CD8-positive, alpha-beta memory T cell (primary cell): ENCODE measurements around the gene GLYATL3. TPM values are rescaled to one million over a fixed set of nuclear protein-coding genes. Genes with fewer than 3 reads are reported as not detected.
A peak's percentile ranks its signal among the peaks of the same experiment; 100 is the strongest.
"Not testable (repeated sequence)": the region's sequence is repeated elsewhere in the genome, so short reads cannot be mapped to it uniquely, and the experiment has no call there.

Experiments
- CTCF ChIA-PET: fragments of 350-600 bp; sonication (Branson Sonifier 250); formaldehyde crosslinking; loops from one replicate; lab custom pipeline; 2021; ENCODE audit warnings: antibody characterized with exemption; lab: Charles Lee
- POLR2A ChIA-PET: fragments of 350-600 bp; sonication (Branson Sonifier 250); formaldehyde crosslinking; loops from one replicate; lab custom pipeline; 2021; ENCODE audit warnings: antibody characterized with exemption; lab: Charles Lee
- DNase-seq, 5 donors: peaks; one replicate each; pipeline versions ENCODE4 v3.0.0 to v3.0.0-alpha.2; 2020 to 2022; ENCODE audit warnings: mixed read lengths in 1 of 5
- H3K27ac ChIP-seq: one replicate; pipeline ENCODE4 v1.7.0; 2013; ENCODE audit warnings: low read depth, mild to moderate bottlenecking, low read length, moderate library complexity
- H3K27me3 ChIP-seq: 2 replicates; pipeline ENCODE4 v1.7.0; 2013; ENCODE audit warnings: low read length, mild to moderate bottlenecking; ENCODE audit not compliant: insufficient read depth, poor library complexity, severe bottlenecking
- H3K36me3 ChIP-seq: 2 replicates; pipeline ENCODE4 v1.7.0; 2013; ENCODE audit warnings: mild to moderate bottlenecking, low read length, moderate library complexity; ENCODE audit not compliant: insufficient read depth
- H3K4me1 ChIP-seq: 2 replicates; pipeline ENCODE4 v1.7.0; 2013; ENCODE audit warnings: mild to moderate bottlenecking, low read length, moderate library complexity; ENCODE audit not compliant: insufficient read depth
- H3K4me3 ChIP-seq: 2 replicates; pipeline ENCODE4 v1.7.0; 2013; ENCODE audit warnings: mild to moderate bottlenecking, low read length
- H3K9me3 ChIP-seq: 2 replicates; pipeline ENCODE4 v1.7.0; 2013; ENCODE audit warnings: mild to moderate bottlenecking, low read length
- H3K27ac Mint-ChIP-seq, 8 donors: one replicate each; pipeline ENCODE4 v1.8.0; 2020 to 2021; ENCODE audit warnings: mixed read lengths in 8 of 8, mild to moderate bottlenecking in 6 of 8, inconsistent platforms in 3 of 8, moderate library complexity in 3 of 8
- H3K27me3 Mint-ChIP-seq, 2 donors: one replicate each; pipeline ENCODE4 v1.8.0; 2020 to 2021; ENCODE audit warnings: mixed read lengths in 2 of 2, mild to moderate bottlenecking in 1 of 2, moderate library complexity in 1 of 2
- H3K36me3 Mint-ChIP-seq, 3 donors: one replicate each; pipeline ENCODE4 v1.8.0; 2020 to 2021; ENCODE audit warnings: mixed read lengths in 3 of 3, inconsistent platforms in 1 of 3, mild to moderate bottlenecking in 1 of 3
- H3K4me1 Mint-ChIP-seq, 3 donors: one replicate each; pipeline ENCODE4 v1.8.0; 2020 to 2021; ENCODE audit warnings: mixed read lengths in 3 of 3, inconsistent platforms in 1 of 3, mild to moderate bottlenecking in 1 of 3
- H3K4me3 Mint-ChIP-seq, 7 donors: one replicate each; pipeline ENCODE4 v1.8.0; 2020 to 2021; ENCODE audit warnings: mixed read lengths in 7 of 7, mild to moderate bottlenecking in 6 of 7, moderate library complexity in 4 of 7, inconsistent platforms in 2 of 7
- H3K9me3 Mint-ChIP-seq, 5 donors: one replicate each; pipeline ENCODE4 v1.8.0; 2020 to 2022; ENCODE audit warnings: mixed read lengths in 5 of 5, mild to moderate bottlenecking in 3 of 5, moderate library complexity in 2 of 5, inconsistent platforms in 1 of 5
- polyA plus RNA-seq: library from polyadenylated mRNA; unstranded; fragments of 300-500 nt; fragmentation: Illumina TruSeq; gene quantifications from one replicate; pipeline ENCODE4 v1.2.3, GENCODE V29; 2021
- total RNA-seq, 2 experiments: library from RNA; stranded (reverse); gene quantifications; one replicate each; pipeline ENCODE4 v1.2.3, GENCODE V29; 2021

The GLYATL3 gene
- total and polyA plus RNA-seq, 3 experiments from 2014 or later, result not detected

- no peak for DNase-seq
- Mint-ChIP-seq H3K4me3 (peak overlapping the region; percentile 91 to 98 (median 95)), H3K36me3 (peaks cover 0 to 14% (median 0%) of the 10 kb centered on the region in 3 donors), H3K9me3 (no peaks in the 10 kb centered on the region), H3K27ac (peak overlapping the region; percentile 71 to 100 (median 97)), H3K4me1 (peaks cover 38 to 60% (median 50%) of the 10 kb centered on the region in 3 donors), H3K27me3 (peaks cover 0 to 1% of the 10 kb centered on the region in 2 donors)
- Histone ChIP-seq H3K27ac (peak overlapping the region; percentile 91), H3K4me3 (peak overlapping the region; percentile 91), H3K9me3 (no peaks in the 10 kb centered on the region), H3K27me3 (no peaks in the 10 kb centered on the region), H3K4me1 (peaks cover 11% of the 10 kb centered on the region), H3K36me3 (peaks cover 3% of the 10 kb centered on the region)
- CTCF ChIA-PET, result no interaction called here
- POLR2A ChIA-PET, result no interaction called here
Measured at GRCh38 chr6:49463612-49463967, 36.1 kb upstream of the GLYATL3 start.

- Histone ChIP-seq H3K9me3 (no peaks in the 10 kb centered on the region), H3K27ac (no peak overlapping the region), H3K36me3 (no peaks in the 10 kb centered on the region), H3K4me1 (peaks cover 11% of the 10 kb centered on the region), H3K27me3 (no peaks in the 10 kb centered on the region), H3K4me3 (no peak overlapping the region)
- POLR2A ChIA-PET, result no interaction called here
- DNase-seq, result no peak
- peaks cover 0 to 13% (median 0%) of the 10 kb centered on the region in 3 donors for H3K36me3 Mint-ChIP-seq
- no peaks in the 10 kb centered on the region for H3K9me3 Mint-ChIP-seq
- peak overlapping the region in 4 of 8 donors; percentile 8 to 58 (median 35) for H3K27ac Mint-ChIP-seq
- peaks cover 40 to 60% (median 50%) of the 10 kb centered on the region in 3 donors for H3K4me1 Mint-ChIP-seq
- CTCF ChIA-PET, result no interaction called here
- peaks cover 0 to 1% of the 10 kb centered on the region in 2 donors for H3K27me3 Mint-ChIP-seq
- H3K4me3 Mint-ChIP-seq, result peak overlapping the region in 6 of 7 donors; percentile 47 to 91 (median 56)
Measured at GRCh38 chr6:49464691-49465090, 35.0 kb upstream of the GLYATL3 start.

DNA sequence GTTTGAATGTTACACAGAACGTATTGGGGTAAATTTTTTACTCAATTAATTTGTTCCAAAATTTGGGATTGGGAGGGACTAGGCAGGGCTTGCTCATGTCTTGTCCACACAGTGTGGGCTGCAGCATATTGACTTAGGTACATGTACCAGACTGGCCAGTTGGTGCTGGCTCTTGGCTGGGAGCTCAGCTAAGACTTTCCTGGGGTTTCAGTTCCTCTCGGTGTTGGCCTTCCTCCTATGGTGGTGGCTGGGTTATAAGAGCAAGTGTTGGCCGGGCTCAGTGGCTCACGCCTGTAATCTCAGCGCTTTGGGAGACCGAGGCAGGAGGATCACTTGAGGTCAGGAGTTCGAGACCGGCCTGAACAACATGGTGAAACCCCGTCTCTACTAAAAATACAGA, 31.7 kb upstream of the GLYATL3 start:
- H3K4me1 ChIP-seq, result no peaks in the 10 kb centered on the region
- Mint-ChIP-seq H3K9me3 (no peaks in the 10 kb centered on the region), H3K36me3 (peaks cover 2 to 30% (median 2%) of the 10 kb centered on the region in 3 donors), H3K4me1 (peaks cover 22 to 31% (median 30%) of the 10 kb centered on the region in 3 donors), H3K27me3 (peaks cover 0 to under 1% of the 10 kb centered on the region in 2 donors), H3K4me3 (peak overlapping the region in 1 of 7 donors; percentile 16), H3K27ac (no peak overlapping the region)
- peaks cover 4% of the 10 kb centered on the region for H3K36me3 ChIP-seq
- no peak overlapping the region for H3K4me3 ChIP-seq
- POLR2A ChIA-PET, result no interaction called here
- CTCF ChIA-PET, result no interaction called here
- H3K27me3 ChIP-seq, result no peaks in the 10 kb centered on the region
- DNase-seq, result no peak
- H3K27ac ChIP-seq, result no peak overlapping the region
- H3K9me3 ChIP-seq, result no peaks in the 10 kb centered on the region

DNA sequence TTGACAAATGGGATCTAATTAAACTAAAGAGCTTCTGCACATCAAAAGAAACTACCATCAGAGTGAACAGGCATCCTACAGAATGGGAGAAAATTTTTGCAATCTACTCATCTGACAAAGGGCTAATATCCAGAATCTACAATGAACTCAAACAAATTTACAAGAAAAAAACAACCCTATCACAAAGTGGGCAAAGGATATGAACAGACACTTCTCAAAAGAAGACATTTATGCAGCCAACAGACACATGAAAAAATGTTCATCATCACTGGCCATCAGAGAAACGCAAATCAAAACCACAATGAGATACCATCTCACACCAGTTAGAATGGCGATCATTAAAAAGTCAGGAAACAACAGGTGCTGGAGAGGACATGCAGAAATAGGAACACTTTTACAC, 23.2 kb upstream of the GLYATL3 start:
- POLR2A ChIA-PET, H3K9me3 Mint-ChIP-seq, DNase-seq, H3K27ac ChIP-seq, CTCF ChIA-PET, H3K27me3 Mint-ChIP-seq, H3K27me3 ChIP-seq, H3K36me3 ChIP-seq, H3K4me1 Mint-ChIP-seq, H3K4me3 ChIP-seq, H3K4me3 Mint-ChIP-seq, H3K4me1 ChIP-seq, H3K9me3 ChIP-seq: not testable (repeated sequence)
- H3K27ac Mint-ChIP-seq, result peak overlapping the region in 1 of 8 donors; percentile 19
- peaks cover 16 to 44% (median 33%) of the 10 kb centered on the region in 3 donors for H3K36me3 Mint-ChIP-seq

DNA sequence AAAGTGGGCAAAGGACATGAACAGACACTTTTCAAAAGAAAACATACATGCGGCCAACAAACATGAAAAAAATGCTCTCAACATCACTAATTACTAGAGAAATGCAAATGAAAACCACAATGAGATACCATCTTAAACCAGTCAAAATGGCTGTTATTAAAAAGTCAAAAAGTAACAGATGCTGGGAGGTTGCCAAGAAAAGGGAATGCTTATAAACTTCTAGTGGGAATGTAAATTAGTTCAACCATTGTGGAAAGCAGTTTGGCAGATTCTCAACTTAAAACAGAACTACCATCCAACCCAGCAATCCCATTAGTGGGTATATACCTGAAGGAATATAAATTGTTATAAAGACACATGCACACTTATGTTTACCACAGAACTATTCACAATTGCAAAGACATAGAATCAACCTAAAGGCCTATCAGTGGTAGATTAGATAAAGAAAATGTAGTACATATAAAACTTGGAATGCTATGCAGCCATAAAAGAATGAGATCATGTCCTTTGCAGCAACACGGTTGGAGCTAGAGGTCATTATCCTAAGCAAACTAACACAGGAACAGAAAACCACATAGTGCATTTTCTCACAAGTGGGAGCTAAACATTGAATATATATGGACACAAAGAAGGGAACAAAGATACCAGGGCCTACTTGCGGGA, 20.3 kb upstream of the GLYATL3 start:
- peaks cover 11 to 28% (median 22%) of the 10 kb centered on the region in 3 donors for H3K36me3 Mint-ChIP-seq

GRCh38 chr6:49481846-49482245, 17.9 kb upstream of the GLYATL3 start:
- CTCF ChIA-PET, result not testable (repeated sequence)

More for the DNA sequence above, 20.3 kb upstream of the GLYATL3 start:
- no peak overlapping the region for H3K27ac Mint-ChIP-seq
- CTCF ChIA-PET, result no interaction called here
- Histone ChIP-seq H3K36me3 (no peaks in the 10 kb centered on the region), H3K9me3 (no peaks in the 10 kb centered on the region), H3K4me3 (no peak overlapping the region), H3K27me3 (no peaks in the 10 kb centered on the region), H3K4me1 (no peaks in the 10 kb centered on the region), H3K27ac (no peak overlapping the region)
- H3K9me3 Mint-ChIP-seq, result peaks cover 0 to 2% (median 0%) of the 10 kb centered on the region in 5 donors
- no peaks in the 10 kb centered on the region for H3K27me3 Mint-ChIP-seq
- no peak for DNase-seq
- H3K4me1 Mint-ChIP-seq, result no peaks in the 10 kb centered on the region
- POLR2A ChIA-PET, result no interaction called here
- H3K4me3 Mint-ChIP-seq, result no peak overlapping the region

GRCh38 chr6:49483380-49483779, 16.3 kb upstream of the GLYATL3 start:
- H3K9me3 Mint-ChIP-seq, H3K27ac Mint-ChIP-seq, H3K27me3 ChIP-seq, H3K9me3 ChIP-seq, H3K4me3 Mint-ChIP-seq, H3K4me3 ChIP-seq, H3K36me3 ChIP-seq, H3K4me1 ChIP-seq, H3K27me3 Mint-ChIP-seq, DNase-seq, H3K4me1 Mint-ChIP-seq, H3K27ac ChIP-seq, POLR2A ChIA-PET: not testable (repeated sequence)
- peaks cover 13 to 31% (median 14%) of the 10 kb centered on the region in 3 donors for H3K36me3 Mint-ChIP-seq
- CTCF ChIA-PET, result interaction anchor here (0.9 kb wide), 1 partner anchor 11 kb away, joined by 3 read pairs; no protein-coding TSS in a partner anchor

More at GRCh38 chr6:49481846-49482245, 17.9 kb upstream of the GLYATL3 start:
- H3K27me3 Mint-ChIP-seq, H3K4me3 Mint-ChIP-seq, H3K4me1 Mint-ChIP-seq, H3K4me3 ChIP-seq, H3K9me3 Mint-ChIP-seq, POLR2A ChIA-PET, H3K36me3 ChIP-seq, H3K27ac Mint-ChIP-seq, H3K27ac ChIP-seq, H3K27me3 ChIP-seq, H3K9me3 ChIP-seq, DNase-seq, H3K4me1 ChIP-seq: not testable (repeated sequence)
- peaks cover 13 to 24% (median 13%) of the 10 kb centered on the region in 3 donors for H3K36me3 Mint-ChIP-seq

DNA sequence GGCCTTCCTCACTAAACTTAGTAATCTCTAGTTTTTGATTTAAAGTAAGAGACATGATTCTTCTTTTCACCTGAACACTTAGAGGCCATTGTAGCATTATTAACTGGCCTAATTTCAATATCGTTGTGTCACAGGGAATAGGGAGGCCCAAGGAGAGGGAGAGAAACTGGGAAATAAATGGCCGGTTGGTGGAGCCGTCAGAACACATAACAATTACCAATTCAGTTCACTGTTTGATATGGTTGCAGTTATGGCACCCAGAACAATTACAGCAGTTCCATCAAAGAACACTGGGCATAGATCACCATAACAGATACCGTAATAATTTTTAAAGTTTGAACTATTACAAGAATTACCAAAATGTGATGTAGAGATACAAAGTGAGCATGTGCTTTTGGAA, 9.1 kb upstream of the GLYATL3 start:
- H3K36me3 Mint-ChIP-seq, result peaks cover 16 to 50% (median 28%) of the 10 kb centered on the region in 3 donors
- H3K36me3 ChIP-seq, result peaks cover 5% of the 10 kb centered on the region
- H3K4me3 ChIP-seq, result no peak overlapping the region
- peak overlapping the region in 1 of 8 donors; percentile 58 for H3K27ac Mint-ChIP-seq
- H3K9me3 Mint-ChIP-seq, result no peaks in the 10 kb centered on the region
- H3K4me1 Mint-ChIP-seq, result no peaks in the 10 kb centered on the region
- no peaks in the 10 kb centered on the region for H3K27me3 ChIP-seq
- no peaks in the 10 kb centered on the region for H3K9me3 ChIP-seq
- no peak overlapping the region for H3K27ac ChIP-seq
- ChIA-PET POLR2A (no interaction called here), CTCF (no interaction called here)
- DNase-seq, result no peak
- H3K27me3 Mint-ChIP-seq, result no peaks in the 10 kb centered on the region
- H3K4me3 Mint-ChIP-seq, result no peak overlapping the region
- no peaks in the 10 kb centered on the region for H3K4me1 ChIP-seq
